Measurements from ENCODE around the gene PSPH.

DNA sequence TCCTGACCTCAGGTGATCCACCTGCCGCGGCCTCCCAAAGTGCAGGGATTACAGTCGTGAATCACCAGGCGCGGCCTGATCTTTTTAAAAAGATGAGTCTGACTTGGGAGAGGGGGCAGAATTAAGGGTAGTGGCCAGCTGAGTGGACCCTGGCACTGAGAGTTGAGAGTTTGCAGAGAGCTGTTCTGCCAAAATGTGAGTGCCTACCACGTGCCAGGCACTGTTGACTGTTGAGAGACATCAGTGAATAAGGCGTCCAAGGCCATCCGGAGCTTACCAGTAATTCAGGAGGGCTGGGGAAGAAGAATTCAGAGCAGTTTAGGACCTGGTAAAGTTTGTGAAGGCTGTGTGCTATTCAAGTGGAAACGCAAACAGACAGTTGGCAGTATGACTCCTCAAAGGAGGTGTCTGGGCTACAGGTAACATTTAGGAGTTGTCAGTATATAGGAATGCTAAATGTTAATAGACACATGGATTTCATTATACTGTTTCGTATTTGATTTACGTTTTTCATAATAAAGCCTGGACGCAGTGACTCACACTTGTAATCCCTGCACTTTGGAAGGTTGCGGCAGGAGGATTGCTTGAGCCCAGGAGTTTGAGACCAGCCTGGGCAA lies 85.3 kb downstream of the PSPH start:
- no peak for TF ChIP-seq HDGF (IDR thresholded peaks at IDR 0.05; ENCODE audit: borderline replicate concordance)
- TF ChIP-seq FOXM1 (IDR thresholded peaks at IDR 0.05; ENCODE audit: borderline replicate concordance) = no peak
- TF ChIP-seq NFRKB (IDR thresholded peaks at IDR 0.05) = no peak
- no peak for TF ChIP-seq CTBP1 (IDR thresholded peaks at IDR 0.05; ENCODE audit: borderline replicate concordance)
- no peak for TF ChIP-seq ZNF384 (IDR thresholded peaks at IDR 0.05)
